ENCODE results near the gene ATP2B2.
"Not testable (repeated sequence)": the region's sequence is repeated elsewhere in the genome, so short reads cannot be mapped to it uniquely, and the experiment has no call there.

ATP2B2 gene

GRCh38 chr3:10317311-10317960 lies 187.9 kb downstream of the ATP2B2 start:
- no peak for DNase-seq

GRCh38 chr3:10315771-10316344 lies 189.5 kb downstream of the ATP2B2 start:
- DNase-seq = no peak

- DNase-seq = no peak
These were observed 190.3 kb downstream of the ATP2B2 start for GRCh38 chr3:10315101-10315500.

GRCh38 chr3:10312861-10313260 lies 192.5 kb downstream of the ATP2B2 start:
- DNase-seq = no peak

- no peak for DNase-seq
These were observed 193.0 kb downstream of the ATP2B2 start for GRCh38 chr3:10312391-10312790.

- no peak for DNase-seq
These were observed 193.7 kb downstream of the ATP2B2 start for GRCh38 chr3:10311710-10312109.

GRCh38 chr3:10310578-10310977 lies 194.8 kb downstream of the ATP2B2 start:
- no peak for DNase-seq

- no peak for DNase-seq
These were observed 195.7 kb downstream of the ATP2B2 start for GRCh38 chr3:10309736-10310135.

GRCh38 chr3:10308678-10309077 lies 196.7 kb downstream of the ATP2B2 start:
- no peak for DNase-seq

GRCh38 chr3:10306156-10306555 lies 199.2 kb downstream of the ATP2B2 start:
- DNase-seq = no peak

GRCh38 chr3:10305331-10305902 lies 200.0 kb downstream of the ATP2B2 start:
- no peak for DNase-seq

- DNase-seq = no peak
These were observed 200.5 kb downstream of the ATP2B2 start for GRCh38 chr3:10304905-10305304.

GRCh38 chr3:10303785-10304184 lies 201.6 kb downstream of the ATP2B2 start:
- no peak for DNase-seq

- DNase-seq = no peak
These were observed 202.3 kb downstream of the ATP2B2 start for GRCh38 chr3:10303105-10303504.

- no peak for DNase-seq
These were observed 205.3 kb downstream of the ATP2B2 start for GRCh38 chr3:10300087-10300486.

- no peak for DNase-seq
These were observed 205.7 kb downstream of the ATP2B2 start for GRCh38 chr3:10299679-10300078.

GRCh38 chr3:10299175-10299574 lies 206.2 kb downstream of the ATP2B2 start:
- DNase-seq = no peak

- DNase-seq = not testable (repeated sequence)
These were observed 207.3 kb downstream of the ATP2B2 start for GRCh38 chr3:10298064-10298463.

- DNase-seq = no peak
These were observed 211.3 kb downstream of the ATP2B2 start for GRCh38 chr3:10294030-10294586.

- DNase-seq = no peak
These were observed 212.6 kb downstream of the ATP2B2 start, which contains the start of gene GHRL for GRCh38 chr3:10292505-10293419. GHRL (minus strand) TSS chr3:10292947; CDS start chr3:10290180, 2,767 bp downstream.

GRCh38 chr3:10291641-10292040 lies 213.7 kb downstream of the ATP2B2 start:
- DNase-seq = no peak

- no peak for DNase-seq
These were observed 214.8 kb downstream of the ATP2B2 start for GRCh38 chr3:10290481-10291176.
